A549 (cell line): Measurements from ENCODE around the gene KIF20B. TPM values are rescaled to one million over a fixed set of nuclear protein-coding genes. Genes with fewer than 3 reads are reported as not detected.

Experiments
- ATAC-seq, 2 experiments: fragments of 200-7000 bp in 1 of 2; fragments of >200 bp in 1 of 2; cut with Nextera tagmentation in 1 of 2; cut with Tn5 transposase in 1 of 2; 3 replicates each; pipeline versions ENCODE4 v1.8.0 to v1.9.1; 2018 to 2020; ENCODE audit warnings: mild to moderate bottlenecking in 1 of 2, moderate library complexity in 1 of 2
- CTCF ChIA-PET: fragments of 300-600 bp; sonication (Branson Sonifier 250); formaldehyde crosslinking; extraction: SDS; loops from one replicate; lab custom pipeline; 2021; ENCODE audit warnings: antibody characterized with exemption, inconsistent platforms; lab: Yijun Ruan, JAX
- POLR2A ChIA-PET: fragments of 350-600 bp; formaldehyde crosslinking; extraction: SDS; loops from one replicate; lab custom pipeline; 2021; ENCODE audit warnings: antibody characterized with exemption, inconsistent platforms; lab: Yijun Ruan, JAX
- DNase-seq, 2 experiments: peaks; one replicate each; pipeline versions ENCODE4 v3.0.0 to v3.0.0-alpha.2; 2011 to 2016; ENCODE audit warnings: low read depth in 1 of 2, low spot score in 1 of 2
- FAIRE-seq: peaks from 2 replicates; lab custom pipeline; 2011; peaks lifted over from hg19 to GRCh38; lab: Jason Lieb, UNC
- H3K27ac ChIP-seq, 2 experiments: fragments of >200 bp; sonication (Bioruptor Twin); formaldehyde crosslinking; 3 replicates each; pipeline ENCODE4 v1.5.1; 2016 to 2017
- H3K4me1 ChIP-seq: fragments of >200 bp; sonication (Bioruptor Twin); formaldehyde crosslinking; 3 replicates; pipeline ENCODE4 v1.6.1; 2016
- H3K4me2 ChIP-seq: fragments of >200 bp; sonication (Bioruptor Twin); formaldehyde crosslinking; 3 replicates; pipeline ENCODE4 v1.6.1; 2016
- H3K4me3 ChIP-seq: fragments of >200 bp; sonication (Bioruptor Twin); formaldehyde crosslinking; 3 replicates; pipeline ENCODE4 v1.5.1; 2016
- H3K9me3 ChIP-seq: fragments of >200 bp; sonication (Bioruptor Twin); formaldehyde crosslinking; 3 replicates; pipeline ENCODE4 v1.6.1; 2016
- EHMT2 ChIP-seq: fragments of 200-600 bp; sonication (generic); IDR thresholded peaks from 2 replicates; pipeline ENCODE4 v1.6.1; 2016; ENCODE audit warnings: antibody characterized with exemption, low read depth, mild to moderate bottlenecking, moderate library complexity
- EP300 ChIP-seq, 2 experiments: fragments of >200 bp; sonication (Bioruptor Twin); formaldehyde crosslinking; IDR thresholded peaks; 2 replicates in 1 of 2; 3 replicates in 1 of 2; pipeline ENCODE4 v1.6.1; 2016 to 2017
- ESRRA ChIP-seq: fragments of 150-350 bp; IDR thresholded peaks from 2 replicates; pipeline ENCODE4 v1.6.1; 2014; ENCODE audit warnings: mild to moderate bottlenecking, low read length, borderline replicate concordance
- FOSL2 ChIP-seq, 2 experiments: fragments of 450-650 bp in 1 of 2; fragments of >200 bp in 1 of 2; sonication (Bioruptor Twin) in 1 of 2; formaldehyde crosslinking; IDR thresholded peaks; 2 replicates each; pipeline versions ENCODE4 v1.5.0 to v1.6.1; 2016 to 2020; ENCODE audit warnings: mild to moderate bottlenecking in 1 of 2, moderate library complexity in 1 of 2
- FOXS1 ChIP-seq: fragments of 250-450 bp; sonication (Bioruptor Pico); IDR thresholded peaks from 2 replicates; pipeline ENCODE4 v1.5.0; 2020; ENCODE audit warnings: mild to moderate bottlenecking, moderate library complexity
- HOXB13 ChIP-seq: fragments of 250-450 bp; sonication (Bioruptor Pico); IDR thresholded peaks from 2 replicates; pipeline ENCODE4 v1.5.0; 2020; ENCODE audit warnings: low read depth, mild to moderate bottlenecking, moderate library complexity
- JUN ChIP-seq, 2 experiments: fragments of >200 bp; sonication (Bioruptor Twin); formaldehyde crosslinking; IDR thresholded peaks; 2 replicates in 1 of 2; 3 replicates in 1 of 2; pipeline ENCODE4 v1.6.1; 2016 to 2017
- MYC ChIP-seq: IDR thresholded peaks from 2 replicates; pipeline ENCODE4 v1.6.1; 2012; ENCODE audit warnings: mild to moderate bottlenecking, inconsistent platforms, low read length, improper control_type of control experiment, borderline replicate concordance
- NR3C1 ChIP-seq: fragments of >200 bp; sonication (Bioruptor Twin); formaldehyde crosslinking; IDR thresholded peaks from 3 replicates; pipeline ENCODE4 v1.6.1; 2017
- POLR2AphosphoS2 ChIP-seq: conservative IDR thresholded peaks from 2 replicates; pipeline ENCODE4 v1.6.1; 2012; ENCODE audit warnings: low read length, improper control_type of control experiment, inconsistent platforms
- RFX5 ChIP-seq: fragments of 450-650 bp; IDR thresholded peaks from 2 replicates; pipeline ENCODE4 v1.7.1; 2014; ENCODE audit warnings: antibody characterized with exemption, mild to moderate bottlenecking, moderate library complexity
- TP53 ChIP-seq: fragments of 250-450 bp; sonication (Bioruptor Pico); IDR thresholded peaks from 2 replicates; pipeline ENCODE4 v1.5.0; 2021; ENCODE audit warnings: mild to moderate bottlenecking, moderate library complexity
- ZC3H11A ChIP-seq: fragments of 450-650 bp; IDR thresholded peaks from 2 replicates; pipeline ENCODE4 v1.6.1; 2014; ENCODE audit warnings: antibody characterized with exemption, mild to moderate bottlenecking
- ZFP36 ChIP-seq: fragments of 450-650 bp; IDR thresholded peaks from 2 replicates; pipeline ENCODE4 v1.6.1; 2014; ENCODE audit warnings: borderline replicate concordance; ENCODE audit not compliant: partially characterized antibody
- WGBS: methylation state at CpG from one replicate; pipeline ENCODE4 v1.1.6; 2017; ENCODE audit errors: missing lambda C conversion rate; 5-methylcytosine and 5-hydroxymethylcytosine counted together
- polyA plus RNA-seq, 4 experiments: library from polyadenylated mRNA; depleted of rRNA in 3 of 4; stranded (reverse); fragments of >200 nt; fragmentation: RNase III in 1 of 4; extraction: RNeasy Plus Mini Kit Qiagen cat#74134 plus additional on column Dnase treatment in 1 of 4; gene quantifications; 2 replicates in 3 of 4; 3 replicates in 1 of 4; pipeline ENCODE4 v1.2.3, GENCODE V29; 2011 to 2017
- TF ChIP-seq, protein P1 (sequence below): fragments of 250-450 bp; sonication (Bioruptor Pico); IDR thresholded peaks from 2 replicates; pipeline ENCODE4 v1.5.0; 2020; ENCODE audit warnings: low read depth, mild to moderate bottlenecking, moderate library complexity
- TF ChIP-seq, protein P2 (sequence below): fragments of >200 bp; sonication (Bioruptor Twin); formaldehyde crosslinking; IDR thresholded peaks from 2 replicates; pipeline ENCODE4 v1.6.1; 2016
- TF ChIP-seq, protein P3 (sequence below): fragments of 250-450 bp; sonication (Bioruptor Pico); IDR thresholded peaks from 2 replicates; pipeline ENCODE4 v1.5.0; 2021; ENCODE audit warnings: mild to moderate bottlenecking, moderate library complexity, borderline replicate concordance
- TF ChIP-seq, protein P4 (sequence below): fragments of 200-600 bp; sonication (generic); IDR thresholded peaks from 2 replicates; pipeline ENCODE4 v1.6.1; 2016; ENCODE audit warnings: antibody characterized with exemption, mild to moderate bottlenecking, moderate library complexity

Gene KIF20B
- polyA plus RNA-seq, 2 of the 4 experiments (the other 2 are of a cell fraction): 12.6 to 14.8 TPM

DNA sequence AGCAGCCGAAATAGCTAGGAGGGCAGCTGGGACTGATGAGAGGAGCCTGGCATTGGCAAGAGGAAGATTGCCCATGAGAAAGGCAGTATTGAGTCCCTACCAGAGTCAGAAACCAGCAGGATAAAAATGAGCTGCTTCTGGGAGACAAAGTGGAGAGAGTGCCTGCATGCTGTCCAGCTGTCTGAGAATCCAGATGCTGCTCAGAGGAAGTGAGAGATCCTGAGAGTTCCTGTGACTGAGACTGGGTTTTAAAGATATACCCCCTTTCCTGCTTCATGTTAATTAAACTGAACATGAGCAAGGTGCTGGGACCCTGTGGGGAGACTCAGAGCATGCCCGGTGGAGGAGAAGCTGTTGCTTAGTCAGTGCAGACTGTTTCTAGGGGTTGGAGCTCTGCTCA is 107.5 kb downstream of the KIF20B start:
- FAIRE-seq (no peak), ATAC-seq (no peak), DNase-seq (no peak)
- no peak overlapping the region for H3K27ac ChIP-seq
- WGBS: 9% methylated on average over 2 of the region's 2 CpGs
- CTCF ChIA-PET: interaction anchor here (0.8 to 1.0 kb wide), 2 partner anchors 16 to 45 kb away, joined by 3 read pairs; no protein-coding TSS in a partner anchor
- no peak overlapping the region for H3K4me3 ChIP-seq
- POLR2A ChIA-PET: no interaction called here
- TF ChIP-seq JUN (IDR thresholded peaks at IDR 0.05) (no peak), FOXS1 (CRISPR knock-in tag) (no peak), MYC (no peak), ZC3H11A (no peak), TP53 (CRISPR knock-in tag) (no peak), EHMT2 (no peak), NR3C1 (no peak), POLR2AphosphoS2 (no peak), EP300 (IDR thresholded peaks at IDR 0.05) (no peak)
- TF ChIP-seq, protein P1, sequence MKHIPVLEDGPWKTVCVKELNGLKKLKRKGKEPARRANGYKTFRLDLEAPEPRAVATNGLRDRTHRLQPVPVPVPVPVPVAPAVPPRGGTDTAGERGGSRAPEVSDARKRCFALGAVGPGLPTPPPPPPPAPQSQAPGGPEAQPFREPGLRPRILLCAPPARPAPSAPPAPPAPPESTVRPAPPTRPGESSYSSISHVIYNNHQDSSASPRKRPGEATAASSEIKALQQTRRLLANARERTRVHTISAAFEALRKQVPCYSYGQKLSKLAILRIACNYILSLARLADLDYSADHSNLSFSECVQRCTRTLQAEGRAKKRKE (CRISPR knock-in tag): no peak
- TF ChIP-seq, protein P2, sequence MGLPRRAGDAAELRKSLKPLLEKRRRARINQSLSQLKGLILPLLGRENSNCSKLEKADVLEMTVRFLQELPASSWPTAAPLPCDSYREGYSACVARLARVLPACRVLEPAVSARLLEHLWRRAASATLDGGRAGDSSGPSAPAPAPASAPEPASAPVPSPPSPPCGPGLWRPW: no peak
- H3K4me1 ChIP-seq: no peaks in the 10 kb centered on the region
- no peak overlapping the region for H3K4me2 ChIP-seq
- no peaks in the 10 kb centered on the region for H3K9me3 ChIP-seq

DNA sequence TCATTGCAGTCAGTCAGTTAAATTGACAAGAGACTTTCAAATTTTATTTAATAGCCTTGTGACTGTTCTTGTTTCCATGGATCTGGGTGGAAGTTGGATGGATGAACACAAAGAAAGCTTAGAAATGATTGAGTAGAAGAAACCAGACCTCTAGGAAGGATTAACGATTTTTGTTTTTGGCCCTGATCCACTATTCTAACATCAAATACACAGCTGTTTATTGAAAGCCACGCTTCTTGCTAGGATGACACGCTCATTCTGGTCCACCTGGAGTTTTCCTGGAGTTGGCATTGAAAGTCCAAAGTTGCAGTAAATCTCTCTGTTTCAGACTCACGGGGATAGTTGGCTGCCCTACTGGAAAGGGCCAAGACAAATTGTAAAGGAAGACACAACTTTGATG is 108.4 kb downstream of the KIF20B start:
- no peak for FAIRE-seq
- Histone ChIP-seq H3K9me3 (no peaks in the 10 kb centered on the region), H3K4me3 (no peak overlapping the region), H3K4me2 (no peak overlapping the region), H3K4me1 (no peaks in the 10 kb centered on the region), H3K27ac (no peak overlapping the region)
- TF ChIP-seq ZFP36 (no peak), MYC (no peak), FOSL2 (IDR thresholded peaks at IDR 0.05) (no peak), FOSL2 (CRISPR knock-in tag; IDR thresholded peaks at IDR 0.05) (no peak), HOXB13 (CRISPR knock-in tag) (no peak), ESRRA (no peak), RFX5 (no peak)
- TF ChIP-seq, protein P3, sequence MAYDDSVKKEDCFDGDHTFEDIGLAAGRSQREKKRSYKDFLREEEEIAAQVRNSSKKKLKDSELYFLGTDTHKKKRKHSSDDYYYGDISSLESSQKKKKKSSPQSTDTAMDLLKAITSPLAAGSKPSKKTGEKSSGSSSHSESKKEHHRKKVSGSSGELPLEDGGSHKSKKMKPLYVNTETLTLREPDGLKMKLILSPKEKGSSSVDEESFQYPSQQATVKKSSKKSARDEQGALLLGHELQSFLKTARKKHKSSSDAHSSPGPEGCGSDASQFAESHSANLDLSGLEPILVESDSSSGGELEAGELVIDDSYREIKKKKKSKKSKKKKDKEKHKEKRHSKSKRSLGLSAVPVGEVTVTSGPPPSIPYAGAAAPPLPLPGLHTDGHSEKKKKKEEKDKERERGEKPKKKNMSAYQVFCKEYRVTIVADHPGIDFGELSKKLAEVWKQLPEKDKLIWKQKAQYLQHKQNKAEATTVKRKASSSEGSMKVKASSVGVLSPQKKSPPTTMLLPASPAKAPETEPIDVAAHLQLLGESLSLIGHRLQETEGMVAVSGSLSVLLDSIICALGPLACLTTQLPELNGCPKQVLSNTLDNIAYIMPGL (CRISPR knock-in tag): no peak
- TF ChIP-seq, protein P2: no peak
- TF ChIP-seq, protein P4, sequence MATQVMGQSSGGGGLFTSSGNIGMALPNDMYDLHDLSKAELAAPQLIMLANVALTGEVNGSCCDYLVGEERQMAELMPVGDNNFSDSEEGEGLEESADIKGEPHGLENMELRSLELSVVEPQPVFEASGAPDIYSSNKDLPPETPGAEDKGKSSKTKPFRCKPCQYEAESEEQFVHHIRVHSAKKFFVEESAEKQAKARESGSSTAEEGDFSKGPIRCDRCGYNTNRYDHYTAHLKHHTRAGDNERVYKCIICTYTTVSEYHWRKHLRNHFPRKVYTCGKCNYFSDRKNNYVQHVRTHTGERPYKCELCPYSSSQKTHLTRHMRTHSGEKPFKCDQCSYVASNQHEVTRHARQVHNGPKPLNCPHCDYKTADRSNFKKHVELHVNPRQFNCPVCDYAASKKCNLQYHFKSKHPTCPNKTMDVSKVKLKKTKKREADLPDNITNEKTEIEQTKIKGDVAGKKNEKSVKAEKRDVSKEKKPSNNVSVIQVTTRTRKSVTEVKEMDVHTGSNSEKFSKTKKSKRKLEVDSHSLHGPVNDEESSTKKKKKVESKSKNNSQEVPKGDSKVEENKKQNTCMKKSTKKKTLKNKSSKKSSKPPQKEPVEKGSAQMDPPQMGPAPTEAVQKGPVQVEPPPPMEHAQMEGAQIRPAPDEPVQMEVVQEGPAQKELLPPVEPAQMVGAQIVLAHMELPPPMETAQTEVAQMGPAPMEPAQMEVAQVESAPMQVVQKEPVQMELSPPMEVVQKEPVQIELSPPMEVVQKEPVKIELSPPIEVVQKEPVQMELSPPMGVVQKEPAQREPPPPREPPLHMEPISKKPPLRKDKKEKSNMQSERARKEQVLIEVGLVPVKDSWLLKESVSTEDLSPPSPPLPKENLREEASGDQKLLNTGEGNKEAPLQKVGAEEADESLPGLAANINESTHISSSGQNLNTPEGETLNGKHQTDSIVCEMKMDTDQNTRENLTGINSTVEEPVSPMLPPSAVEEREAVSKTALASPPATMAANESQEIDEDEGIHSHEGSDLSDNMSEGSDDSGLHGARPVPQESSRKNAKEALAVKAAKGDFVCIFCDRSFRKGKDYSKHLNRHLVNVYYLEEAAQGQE: no peak
- TF ChIP-seq, protein P1 (CRISPR knock-in tag): no peak
- DNase-seq: no peak
- no peak for ATAC-seq
- ChIA-PET POLR2A (no interaction called here), CTCF (no interaction called here)
- WGBS: 9% methylated on average over 4 of the region's 4 CpGs
